ENCODE measurements around the gene BCOR. TPM values are rescaled to one million over a fixed set of nuclear protein-coding genes. Genes with fewer than 3 reads are reported as not detected.

Gene BCOR
- total RNA-seq, 4 donors from 2014 or later = 19.8 to 32.2 (median 26.0) TPM

DNA sequence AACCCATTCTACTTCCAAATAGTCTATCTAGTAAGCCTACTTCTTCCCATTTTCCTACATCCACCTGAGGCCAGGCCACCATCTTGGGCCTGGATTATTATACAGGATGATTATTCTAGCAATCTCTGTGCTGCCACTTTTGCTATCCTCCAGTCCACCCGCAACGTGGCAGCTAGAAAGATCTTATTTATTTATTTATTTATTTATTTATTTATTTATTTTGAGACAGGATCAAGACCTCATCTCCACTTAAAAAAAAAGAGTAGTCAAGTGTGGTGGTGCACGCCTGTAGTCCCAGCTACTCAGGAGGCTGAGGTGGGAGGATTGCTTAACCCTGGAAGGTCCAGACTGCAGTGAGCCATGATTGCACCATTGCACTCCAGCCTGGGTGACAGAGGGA is 15.2 kb upstream of the BCOR start:
- no peak for DNase-seq
- Histone ChIP-seq H3K36me3 (no peaks in the 10 kb centered on the region), H3K9me3 (no peaks in the 10 kb centered on the region), H3K4me3 (no peak overlapping the region), H3K27me3 (no peaks in the 10 kb centered on the region), H3K4me1 (peaks cover 0 to 8% (median 3%) of the 10 kb centered on the region in 4 donors), H3K27ac (no peak overlapping the region)
- TF ChIP-seq, protein P1, sequence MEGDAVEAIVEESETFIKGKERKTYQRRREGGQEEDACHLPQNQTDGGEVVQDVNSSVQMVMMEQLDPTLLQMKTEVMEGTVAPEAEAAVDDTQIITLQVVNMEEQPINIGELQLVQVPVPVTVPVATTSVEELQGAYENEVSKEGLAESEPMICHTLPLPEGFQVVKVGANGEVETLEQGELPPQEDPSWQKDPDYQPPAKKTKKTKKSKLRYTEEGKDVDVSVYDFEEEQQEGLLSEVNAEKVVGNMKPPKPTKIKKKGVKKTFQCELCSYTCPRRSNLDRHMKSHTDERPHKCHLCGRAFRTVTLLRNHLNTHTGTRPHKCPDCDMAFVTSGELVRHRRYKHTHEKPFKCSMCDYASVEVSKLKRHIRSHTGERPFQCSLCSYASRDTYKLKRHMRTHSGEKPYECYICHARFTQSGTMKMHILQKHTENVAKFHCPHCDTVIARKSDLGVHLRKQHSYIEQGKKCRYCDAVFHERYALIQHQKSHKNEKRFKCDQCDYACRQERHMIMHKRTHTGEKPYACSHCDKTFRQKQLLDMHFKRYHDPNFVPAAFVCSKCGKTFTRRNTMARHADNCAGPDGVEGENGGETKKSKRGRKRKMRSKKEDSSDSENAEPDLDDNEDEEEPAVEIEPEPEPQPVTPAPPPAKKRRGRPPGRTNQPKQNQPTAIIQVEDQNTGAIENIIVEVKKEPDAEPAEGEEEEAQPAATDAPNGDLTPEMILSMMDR (IDR thresholded peaks at IDR 0.05) = no peak
- TF ChIP-seq POLR2A (IDR thresholded peaks at IDR 0.05) = no peak

DNA sequence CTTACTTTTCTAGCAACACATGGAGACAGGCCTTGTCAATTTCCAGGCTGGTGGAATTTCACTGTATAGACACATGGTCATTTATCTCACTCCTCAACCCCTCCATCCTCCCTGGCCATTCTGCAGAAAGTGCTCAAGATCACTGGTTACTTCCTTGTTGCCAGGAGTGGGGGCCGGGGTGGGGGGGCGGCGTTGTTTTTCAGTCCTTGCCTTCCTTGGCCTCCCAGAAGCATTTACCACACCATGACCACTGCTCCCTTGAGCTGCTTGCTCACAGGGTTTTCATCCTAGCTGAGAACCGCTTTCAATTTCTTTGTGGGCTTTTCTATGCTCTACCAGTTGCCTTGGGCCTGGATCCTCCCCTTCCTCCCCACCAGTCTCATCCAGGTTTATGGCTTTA is 14.1 kb upstream of the BCOR start:
- H3K27ac ChIP-seq = no peak overlapping the region
- no peak for DNase-seq
- H3K36me3 ChIP-seq = no peaks in the 10 kb centered on the region
- H3K4me1 ChIP-seq = peaks cover 0 to 17% (median 8%) of the 10 kb centered on the region in 4 donors
- no peaks in the 10 kb centered on the region for H3K27me3 ChIP-seq
- no peak overlapping the region for H3K4me3 ChIP-seq
- TF ChIP-seq POLR2A (IDR thresholded peaks at IDR 0.05) = no peak
- TF ChIP-seq, protein P1 (IDR thresholded peaks at IDR 0.05) = no peak
- no peaks in the 10 kb centered on the region for H3K9me3 ChIP-seq

DNA sequence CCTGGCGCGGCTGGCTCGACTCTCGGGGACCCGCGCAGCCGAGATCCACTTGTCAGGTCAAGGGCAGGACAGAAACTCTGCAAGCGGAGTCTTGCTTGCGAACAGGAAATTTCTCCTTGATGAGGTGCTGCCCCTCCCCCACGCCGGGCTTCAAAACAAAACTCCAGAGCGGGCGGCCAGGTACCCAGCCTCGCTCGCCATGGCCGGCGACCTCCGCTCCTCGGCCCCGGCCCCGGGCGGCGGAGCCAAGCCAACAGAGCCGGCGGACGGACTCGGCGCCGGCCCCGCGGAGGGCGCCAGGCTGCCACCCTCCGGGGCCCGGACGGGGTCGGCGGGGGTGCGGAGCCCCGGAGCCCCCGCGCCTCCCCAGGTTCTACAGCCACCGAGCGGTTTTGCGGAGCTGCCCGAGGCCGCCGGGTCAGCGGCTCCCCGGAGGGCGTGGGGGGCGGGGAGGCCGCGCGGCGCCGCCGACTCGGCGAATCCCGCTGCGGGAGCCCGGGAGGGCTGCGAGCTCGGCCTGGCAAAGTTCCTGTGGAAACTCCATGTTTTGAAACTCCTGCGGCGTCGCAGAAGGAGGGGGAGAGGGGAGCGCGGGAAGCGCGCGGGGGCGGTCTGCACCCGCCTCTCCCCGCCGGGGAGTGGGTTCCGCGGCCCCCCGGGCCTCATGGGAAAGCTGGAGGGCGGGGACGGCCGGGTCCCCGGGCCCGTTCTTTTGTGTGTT is 11.7 kb upstream of the BCOR start:
- H3K9me3 ChIP-seq = no peaks in the 10 kb centered on the region
- peaks cover 0 to 17% (median 8%) of the 10 kb centered on the region in 4 donors for H3K4me1 ChIP-seq
- peak overlapping the region; percentile 42 to 70 (median 64) for H3K4me3 ChIP-seq
- no peaks in the 10 kb centered on the region for H3K36me3 ChIP-seq
- TF ChIP-seq, protein P1 (IDR thresholded peaks at IDR 0.05) = no peak
- TF ChIP-seq POLR2A (IDR thresholded peaks at IDR 0.05) = peak in 1 of 2 donors; percentile 5
- no peaks in the 10 kb centered on the region for H3K27me3 ChIP-seq
- peak in 2 of 3 donors; percentile 54 to 75 for DNase-seq
- H3K27ac ChIP-seq = peak overlapping the region; percentile 74 to 96 (median 84)

DNA sequence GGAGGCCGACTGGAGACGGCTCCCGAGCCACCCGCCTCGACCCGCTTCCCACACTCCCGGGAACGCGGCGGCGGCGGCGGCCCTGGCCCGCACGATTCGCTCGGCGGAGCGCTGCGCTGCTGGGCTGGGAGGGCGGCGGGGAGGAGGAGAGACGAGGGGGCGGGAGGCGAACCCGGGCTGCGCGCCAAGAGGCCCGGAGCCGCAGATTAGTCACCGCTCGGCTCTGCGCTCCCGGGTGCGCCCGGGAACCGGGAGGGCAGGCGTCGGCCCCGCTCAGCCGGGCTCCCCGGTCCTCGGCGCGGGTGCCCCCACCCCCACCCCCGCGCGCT is 11.2 kb upstream of the BCOR start:
- no peaks in the 10 kb centered on the region for H3K36me3 ChIP-seq
- H3K9me3 ChIP-seq = no peaks in the 10 kb centered on the region
- H3K4me3 ChIP-seq = peak overlapping the region; percentile 42 to 70 (median 64)
- H3K27me3 ChIP-seq = no peaks in the 10 kb centered on the region
- TF ChIP-seq POLR2A (IDR thresholded peaks at IDR 0.05) = peak; percentile 66
- TF ChIP-seq, protein P1 (IDR thresholded peaks at IDR 0.05) = no peak
- peak overlapping the region; percentile 74 to 96 (median 84) for H3K27ac ChIP-seq
- peak; percentile 39 to 85 (median 85) for DNase-seq
- peaks cover 0 to 17% (median 8%) of the 10 kb centered on the region in 4 donors for H3K4me1 ChIP-seq

DNA sequence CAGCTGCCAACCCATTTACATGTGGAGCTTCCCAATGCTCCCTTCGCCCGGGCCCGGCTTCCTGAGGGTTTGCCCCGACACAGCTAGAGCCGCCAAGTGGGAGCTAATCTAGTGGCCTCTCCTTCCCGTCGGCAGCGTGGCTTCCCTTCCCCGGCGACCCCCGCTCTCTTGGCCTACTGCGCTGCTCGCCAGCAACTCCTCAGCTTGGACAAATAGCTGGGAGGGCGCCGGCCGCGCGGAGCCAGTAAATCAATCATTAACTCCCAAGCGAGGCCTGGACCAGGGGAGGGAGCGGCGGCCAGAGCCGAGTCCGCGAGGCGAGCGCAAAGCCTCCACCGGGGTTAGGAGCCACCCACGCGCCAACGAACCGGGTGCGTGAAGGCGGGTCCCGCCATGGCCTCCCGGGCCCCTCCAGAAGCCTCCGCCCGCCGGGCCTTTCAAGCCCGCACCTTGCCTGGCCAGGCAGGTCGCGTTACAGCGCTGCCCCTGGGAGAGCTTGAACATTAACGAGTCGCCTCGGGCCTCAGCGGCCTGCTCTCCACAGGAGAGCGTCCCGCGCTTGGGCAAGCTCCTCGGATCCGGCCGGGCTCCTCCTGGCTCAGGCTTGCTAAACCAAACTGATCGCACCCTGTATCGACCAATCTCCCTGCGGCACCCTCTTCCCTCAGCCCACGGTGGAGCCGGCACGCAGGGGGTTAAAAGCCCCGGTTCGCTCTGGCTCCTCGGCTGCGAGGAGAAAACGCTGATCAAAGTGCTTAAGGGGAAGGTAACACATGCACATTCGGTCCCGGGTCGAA is 10.6 kb upstream of the BCOR start:
- Histone ChIP-seq H3K27me3 (no peaks in the 10 kb centered on the region), H3K4me1 (peaks cover 0 to 17% (median 8%) of the 10 kb centered on the region in 4 donors), H3K27ac (peak overlapping the region; percentile 74 to 96 (median 84)), H3K4me3 (peak overlapping the region; percentile 42 to 70 (median 64)), H3K9me3 (no peaks in the 10 kb centered on the region), H3K36me3 (no peaks in the 10 kb centered on the region)
- TF ChIP-seq POLR2A (IDR thresholded peaks at IDR 0.05) = no peak
- TF ChIP-seq, protein P1 (IDR thresholded peaks at IDR 0.05) = no peak
- peak in 2 of 3 donors; percentile 65 to 78 for DNase-seq
